Measurements from ENCODE around the gene CLCN4.

- TF ChIP-seq CTCF (IDR thresholded peaks at IDR 0.05) (no peak), POLR2A (IDR thresholded peaks at IDR 0.05) (no peak)
These were observed 10.0 kb downstream of the CLCN4 start for GRCh38 chrX:10166731-10167151.

All from lower leg skin (tissue), 3 donors.